ENCODE results near the gene KLHL29. TPM values are rescaled to one million over a fixed set of nuclear protein-coding genes. Genes with fewer than 3 reads are reported as not detected.

The KLHL29 gene
- total and polyA plus RNA-seq, 4 experiments from 2014 or later = 0.24 to 2.4 (median 1.9) TPM; not detected in 1

DNA sequence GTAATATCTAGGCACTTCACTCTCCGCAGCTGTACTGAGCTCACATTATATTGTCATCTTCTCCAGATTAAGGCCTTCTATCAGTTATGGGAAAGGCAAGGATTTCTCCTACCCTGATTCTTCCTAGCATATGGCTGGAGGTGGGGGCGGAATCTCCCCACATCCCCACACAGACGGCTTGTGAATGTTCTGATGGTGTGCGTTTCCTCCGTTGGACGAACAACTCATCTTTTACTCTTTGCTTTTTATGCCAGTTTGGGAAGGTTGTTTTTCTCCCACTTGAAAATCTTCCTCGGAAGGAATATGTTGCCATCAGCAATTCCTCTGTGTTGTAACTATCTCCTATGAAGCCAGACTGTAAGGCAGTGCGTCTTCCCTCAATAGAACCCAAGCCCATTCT lies 24.3 kb downstream of the KLHL29 start:
- Histone ChIP-seq H3K36me3 (ENCODE audit: insufficient read depth, low read length) (no peaks in the 10 kb centered on the region), H3K4me3 (ENCODE audit: low read length in 2 of 2) (no peak overlapping the region), H3K27ac (ENCODE audit: low read depth, low read length) (no peak overlapping the region), H3K4me1 (ENCODE audit: insufficient read depth, low read length) (no peaks in the 10 kb centered on the region), H3K9me3 (ENCODE audit: control insufficient read depth in 1 of 2, low read length in 2 of 2) (no peaks in the 10 kb centered on the region), H3K27me3 (ENCODE audit: insufficient read depth, low read length) (no peaks in the 10 kb centered on the region)
- Mint-ChIP-seq H3K27me3 (peaks cover 4 to 8% of the 10 kb centered on the region in 2 donors), H3K36me3 (no peaks in the 10 kb centered on the region), H3K4me3 (no peak overlapping the region), H3K27ac (no peak overlapping the region), H3K9me3 (no peaks in the 10 kb centered on the region), H3K4me1 (peaks cover 0 to 4% (median 0%) of the 10 kb centered on the region in 4 donors)
- intact Hi-C loops (cut with micrococcal nuclease) = no loop called here
- ChIA-PET CTCF (ENCODE audit: partially characterized antibody) (no interaction called here), POLR2A (ENCODE audit: partially characterized antibody) (no interaction called here)
- no peak for DNase-seq

GRCh38 chr2:23410596-23410995 lies 25.6 kb downstream of the KLHL29 start:
- H3K9me3 Mint-ChIP-seq = no peaks in the 10 kb centered on the region
- intact Hi-C loops (cut with micrococcal nuclease) = no loop called here
- no peak for DNase-seq
- no peak overlapping the region for H3K4me3 ChIP-seq (ENCODE audit: low read length in 2 of 2)
- no peaks in the 10 kb centered on the region for H3K27me3 ChIP-seq (ENCODE audit: insufficient read depth, low read length)
- no peaks in the 10 kb centered on the region for H3K4me1 Mint-ChIP-seq
- peak overlapping the region in 1 of 7 donors; percentile 1 for H3K27ac Mint-ChIP-seq
- H3K36me3 Mint-ChIP-seq = no peaks in the 10 kb centered on the region
- H3K4me3 Mint-ChIP-seq = no peak overlapping the region
- H3K9me3 ChIP-seq (ENCODE audit: control insufficient read depth in 1 of 2, low read length in 2 of 2) = no peaks in the 10 kb centered on the region
- peaks cover 4 to 6% of the 10 kb centered on the region in 2 donors for H3K27me3 Mint-ChIP-seq
- H3K4me1 ChIP-seq (ENCODE audit: insufficient read depth, low read length) = no peaks in the 10 kb centered on the region
- no peaks in the 10 kb centered on the region for H3K36me3 ChIP-seq (ENCODE audit: insufficient read depth, low read length)
- ChIA-PET CTCF (ENCODE audit: partially characterized antibody) (no interaction called here), POLR2A (ENCODE audit: partially characterized antibody) (no interaction called here)
- no peak overlapping the region for H3K27ac ChIP-seq (ENCODE audit: low read depth, low read length)

- H3K4me1 Mint-ChIP-seq = no peaks in the 10 kb centered on the region
- Histone ChIP-seq H3K27ac (ENCODE audit: low read depth, low read length) (no peak overlapping the region), H3K9me3 (ENCODE audit: control insufficient read depth in 1 of 2, low read length in 2 of 2) (no peaks in the 10 kb centered on the region), H3K36me3 (ENCODE audit: insufficient read depth, low read length) (no peaks in the 10 kb centered on the region), H3K27me3 (ENCODE audit: insufficient read depth, low read length) (no peaks in the 10 kb centered on the region), H3K4me3 (ENCODE audit: low read length in 2 of 2) (no peak overlapping the region), H3K4me1 (ENCODE audit: insufficient read depth, low read length) (no peaks in the 10 kb centered on the region)
- H3K27ac Mint-ChIP-seq = no peak overlapping the region
- H3K9me3 Mint-ChIP-seq = no peaks in the 10 kb centered on the region
- intact Hi-C loops (cut with micrococcal nuclease) = no loop called here
- peaks cover 2 to 4% of the 10 kb centered on the region in 2 donors for H3K27me3 Mint-ChIP-seq
- no peak for DNase-seq
- POLR2A ChIA-PET (ENCODE audit: partially characterized antibody) = no interaction called here
- CTCF ChIA-PET (ENCODE audit: partially characterized antibody) = no interaction called here
- H3K36me3 Mint-ChIP-seq = no peaks in the 10 kb centered on the region
- no peak overlapping the region for H3K4me3 Mint-ChIP-seq
Measured at GRCh38 chr2:23411752-23412431, 26.9 kb downstream of the KLHL29 start.

DNA sequence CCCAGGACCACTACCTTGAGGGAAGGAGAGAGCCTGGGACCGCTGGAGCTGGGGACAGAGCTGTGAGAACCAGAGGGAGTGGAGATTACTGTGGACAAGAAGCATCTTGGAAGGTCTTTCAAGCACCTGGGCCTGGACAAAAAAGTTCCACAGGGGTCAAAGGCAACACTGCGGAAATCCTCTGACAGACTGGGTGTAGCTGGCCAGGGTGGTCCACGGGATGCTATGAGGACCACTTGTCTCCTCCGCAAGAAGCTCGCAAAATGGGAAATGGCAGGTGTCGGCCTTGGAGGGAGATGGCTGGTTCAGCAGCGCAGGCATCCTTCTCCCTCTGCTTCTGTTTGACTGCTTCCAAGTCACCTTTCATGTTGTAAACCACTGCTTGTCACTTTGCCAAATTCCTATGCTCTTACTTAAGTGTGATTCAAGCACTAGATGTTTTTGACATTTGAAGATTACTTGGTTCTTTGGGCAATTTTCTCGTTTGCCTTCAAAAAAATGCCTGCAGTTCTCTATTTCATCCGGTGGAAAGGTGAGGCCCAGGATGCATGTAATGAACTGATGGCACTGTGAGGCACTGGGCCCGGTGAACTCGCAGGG lies 27.7 kb downstream of the KLHL29 start:
- intact Hi-C loops (cut with micrococcal nuclease) = no loop called here
- Mint-ChIP-seq H3K4me3 (no peak overlapping the region), H3K36me3 (no peaks in the 10 kb centered on the region), H3K9me3 (no peaks in the 10 kb centered on the region), H3K27ac (no peak overlapping the region), H3K4me1 (no peaks in the 10 kb centered on the region), H3K27me3 (peaks cover 2 to 4% of the 10 kb centered on the region in 2 donors)
- Histone ChIP-seq H3K27ac (ENCODE audit: low read depth, low read length) (no peak overlapping the region), H3K27me3 (ENCODE audit: insufficient read depth, low read length) (no peaks in the 10 kb centered on the region), H3K4me1 (ENCODE audit: insufficient read depth, low read length) (no peaks in the 10 kb centered on the region), H3K36me3 (ENCODE audit: insufficient read depth, low read length) (no peaks in the 10 kb centered on the region), H3K9me3 (ENCODE audit: control insufficient read depth in 1 of 2, low read length in 2 of 2) (no peaks in the 10 kb centered on the region), H3K4me3 (ENCODE audit: low read length in 2 of 2) (no peak overlapping the region)
- DNase-seq = no peak
- CTCF ChIA-PET (ENCODE audit: partially characterized antibody) = no interaction called here
- POLR2A ChIA-PET (ENCODE audit: partially characterized antibody) = no interaction called here

DNA sequence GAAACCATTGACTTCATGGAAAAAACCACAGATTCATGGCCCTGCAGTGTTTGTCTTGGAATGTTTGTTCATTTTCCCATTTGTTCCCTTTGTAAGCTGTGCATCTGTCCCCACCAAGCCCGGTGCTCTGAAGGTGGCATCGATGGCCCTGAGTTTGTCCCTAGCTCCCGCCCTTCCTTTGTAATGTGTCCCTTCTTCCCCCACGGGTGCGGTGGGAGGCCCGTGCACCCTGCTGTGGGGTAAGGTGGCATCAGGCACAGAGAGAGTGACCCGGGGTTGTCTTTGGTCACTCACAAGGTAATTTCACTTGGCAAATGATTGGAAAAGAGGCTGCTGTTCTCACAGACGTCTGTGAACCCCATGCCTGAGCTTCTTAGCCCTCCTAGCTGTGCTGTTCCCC lies 28.7 kb downstream of the KLHL29 start:
- Mint-ChIP-seq H3K27ac (no peak overlapping the region), H3K27me3 (peaks cover 2 to 4% of the 10 kb centered on the region in 2 donors), H3K4me3 (no peak overlapping the region), H3K36me3 (no peaks in the 10 kb centered on the region), H3K4me1 (no peaks in the 10 kb centered on the region), H3K9me3 (no peaks in the 10 kb centered on the region)
- Histone ChIP-seq H3K27me3 (ENCODE audit: insufficient read depth, low read length) (no peaks in the 10 kb centered on the region), H3K4me1 (ENCODE audit: insufficient read depth, low read length) (no peaks in the 10 kb centered on the region), H3K4me3 (ENCODE audit: low read length in 2 of 2) (no peak overlapping the region), H3K36me3 (ENCODE audit: insufficient read depth, low read length) (no peaks in the 10 kb centered on the region), H3K27ac (ENCODE audit: low read depth, low read length) (no peak overlapping the region), H3K9me3 (ENCODE audit: control insufficient read depth in 1 of 2, low read length in 2 of 2) (no peaks in the 10 kb centered on the region)
- intact Hi-C loops (cut with micrococcal nuclease) = no loop called here
- ChIA-PET POLR2A (ENCODE audit: partially characterized antibody) (no interaction called here), CTCF (ENCODE audit: partially characterized antibody) (no interaction called here)
- no peak for DNase-seq

DNA sequence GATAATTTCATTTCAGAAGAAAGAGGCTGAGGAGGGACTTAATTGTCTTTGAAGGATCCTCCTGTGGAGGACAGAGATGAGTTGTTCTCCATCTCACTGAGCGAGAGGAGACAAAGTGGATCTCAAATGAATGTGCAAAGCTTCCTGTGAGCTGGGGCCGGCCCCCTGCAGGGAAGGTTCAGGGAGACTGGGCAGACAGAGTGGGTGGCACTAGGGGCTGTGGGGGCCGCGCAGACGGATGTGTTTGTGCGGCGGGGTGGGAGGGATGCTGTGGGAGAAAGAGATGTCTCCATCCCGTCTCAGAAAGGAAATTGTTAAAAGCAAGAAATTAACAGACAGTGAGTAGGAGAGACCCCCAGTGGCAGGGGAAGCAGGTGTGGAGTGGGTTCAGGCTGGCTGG lies 29.1 kb downstream of the KLHL29 start:
- intact Hi-C loops (cut with micrococcal nuclease) = no loop called here
- H3K27ac Mint-ChIP-seq = peak overlapping the region in 2 of 7 donors; percentile 14 to 82

GRCh38 chr2:23414871-23415270 lies 29.9 kb downstream of the KLHL29 start:
- no peaks in the 10 kb centered on the region for H3K9me3 ChIP-seq (ENCODE audit: control insufficient read depth in 1 of 2, low read length in 2 of 2)
- no peak overlapping the region for H3K27ac Mint-ChIP-seq
- POLR2A ChIA-PET (ENCODE audit: partially characterized antibody) = no interaction called here

More for the DNA sequence above, 29.1 kb downstream of the KLHL29 start:
- Mint-ChIP-seq H3K4me1 (no peaks in the 10 kb centered on the region), H3K4me3 (no peak overlapping the region), H3K36me3 (no peaks in the 10 kb centered on the region), H3K9me3 (no peaks in the 10 kb centered on the region), H3K27me3 (peaks cover 2 to 4% of the 10 kb centered on the region in 2 donors)
- no peaks in the 10 kb centered on the region for H3K4me1 ChIP-seq (ENCODE audit: insufficient read depth, low read length)
- H3K9me3 ChIP-seq (ENCODE audit: control insufficient read depth in 1 of 2, low read length in 2 of 2) = no peaks in the 10 kb centered on the region
- no peak overlapping the region for H3K4me3 ChIP-seq (ENCODE audit: low read length in 2 of 2)
- H3K27me3 ChIP-seq (ENCODE audit: insufficient read depth, low read length) = no peaks in the 10 kb centered on the region
- CTCF ChIA-PET (ENCODE audit: partially characterized antibody) = no interaction called here
- H3K27ac ChIP-seq (ENCODE audit: low read depth, low read length) = no peak overlapping the region
- DNase-seq = no peak
- POLR2A ChIA-PET (ENCODE audit: partially characterized antibody) = no interaction called here
- H3K36me3 ChIP-seq (ENCODE audit: insufficient read depth, low read length) = no peaks in the 10 kb centered on the region

More at GRCh38 chr2:23414871-23415270, 29.9 kb downstream of the KLHL29 start:
- Histone ChIP-seq H3K27me3 (ENCODE audit: insufficient read depth, low read length) (no peaks in the 10 kb centered on the region), H3K4me3 (ENCODE audit: low read length in 2 of 2) (no peak overlapping the region), H3K27ac (ENCODE audit: low read depth, low read length) (no peak overlapping the region), H3K36me3 (ENCODE audit: insufficient read depth, low read length) (no peaks in the 10 kb centered on the region), H3K4me1 (ENCODE audit: insufficient read depth, low read length) (no peaks in the 10 kb centered on the region)
- Mint-ChIP-seq H3K4me3 (no peak overlapping the region), H3K27me3 (peaks cover 2 to 3% of the 10 kb centered on the region in 2 donors), H3K4me1 (no peaks in the 10 kb centered on the region), H3K36me3 (no peaks in the 10 kb centered on the region), H3K9me3 (no peaks in the 10 kb centered on the region)
- no peak for DNase-seq
- CTCF ChIA-PET (ENCODE audit: partially characterized antibody) = no interaction called here
- intact Hi-C loops (cut with micrococcal nuclease) = no loop called here

Data from CD4-positive, alpha-beta memory T cell (primary cell).